Activated naive CD4-positive, alpha-beta T cell treated with Interleukin-2 at 50 U/mL for 16 hours (primary cell): Measurements from ENCODE around the gene ADAM19.

ENCODE experiments used
- DNase-seq: peaks from one replicate; pipeline ENCODE4 v3.0.0-alpha.2; 2020

Gene ADAM19

GRCh38 chr5:157540707-157541446 lies 34.7 kb downstream of the ADAM19 start:
- DNase-seq: peak; percentile 59

GRCh38 chr5:157540124-157540523 lies 35.5 kb downstream of the ADAM19 start:
- DNase-seq: no peak

- DNase-seq: no peak
Observed at GRCh38 chr5:157539503-157540022, 36.0 kb downstream of the ADAM19 start.

DNA sequence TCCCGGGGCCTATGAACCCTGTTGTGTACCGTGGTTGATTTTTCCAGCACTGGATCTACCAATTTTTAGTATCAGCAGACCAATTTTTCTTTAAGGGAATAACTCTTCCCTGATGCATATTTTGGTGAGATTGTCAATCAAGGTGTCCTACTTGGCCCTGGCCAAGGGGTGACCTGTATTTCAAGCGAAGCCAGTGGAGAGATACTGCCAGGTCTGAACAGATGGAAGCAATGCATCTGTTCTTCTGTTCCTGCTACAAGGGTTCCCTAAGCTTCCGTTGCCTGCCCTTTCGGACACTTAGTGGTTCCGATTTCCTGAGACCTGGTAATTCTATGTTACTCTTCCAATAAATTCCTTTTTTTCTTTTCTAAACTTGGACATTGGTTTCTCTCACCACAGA lies 37.3 kb downstream of the ADAM19 start:
- DNase-seq: no peak

GRCh38 chr5:157535042-157535865 lies 40.3 kb downstream of the ADAM19 start:
- no peak for DNase-seq

DNA sequence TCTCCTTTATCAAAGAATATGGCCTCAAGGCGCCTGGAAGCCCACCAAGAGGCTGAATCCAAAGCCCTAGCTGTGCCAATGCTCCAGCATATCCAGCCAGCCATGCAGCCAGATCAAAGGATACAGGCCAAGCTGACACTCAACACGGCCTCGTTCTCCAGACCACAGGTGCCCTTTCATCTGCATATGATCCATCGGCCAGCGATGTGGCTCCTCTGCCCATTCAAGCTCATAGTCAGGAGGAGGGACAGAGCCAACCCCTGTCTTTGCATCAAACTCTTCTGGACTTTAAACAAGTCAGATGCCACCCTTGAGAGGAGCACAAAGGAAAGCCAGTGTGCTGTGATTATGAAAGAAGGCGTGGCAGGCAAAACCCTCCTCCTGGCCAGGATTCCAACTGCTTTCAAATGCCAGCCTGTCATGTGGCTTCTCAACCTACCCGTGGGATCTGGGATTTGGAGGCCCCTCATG lies 42.5 kb downstream of the ADAM19 start:
- DNase-seq: no peak

DNA sequence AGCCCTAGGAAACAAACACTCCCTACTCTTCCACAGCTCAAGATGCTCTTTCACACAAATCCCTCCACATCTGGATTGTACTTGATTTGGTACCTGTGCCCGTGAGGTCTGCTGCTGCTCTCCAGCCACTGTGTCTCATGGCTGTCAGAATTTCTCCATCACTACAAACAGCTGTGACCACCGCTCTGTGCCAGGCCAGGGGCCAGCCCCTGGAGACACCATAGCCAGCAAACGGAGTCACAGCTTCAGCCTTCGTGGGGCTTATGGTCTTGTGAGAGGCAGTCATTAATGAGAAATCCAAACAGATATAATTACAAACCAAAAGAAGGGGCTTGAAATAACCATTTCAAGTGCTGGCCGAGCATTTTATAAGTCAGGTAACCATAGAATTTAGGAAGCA lies 43.6 kb downstream of the ADAM19 start:
- no peak for DNase-seq

- no peak for DNase-seq
Observed at GRCh38 chr5:157530226-157530972, 45.2 kb downstream of the ADAM19 start.

DNA sequence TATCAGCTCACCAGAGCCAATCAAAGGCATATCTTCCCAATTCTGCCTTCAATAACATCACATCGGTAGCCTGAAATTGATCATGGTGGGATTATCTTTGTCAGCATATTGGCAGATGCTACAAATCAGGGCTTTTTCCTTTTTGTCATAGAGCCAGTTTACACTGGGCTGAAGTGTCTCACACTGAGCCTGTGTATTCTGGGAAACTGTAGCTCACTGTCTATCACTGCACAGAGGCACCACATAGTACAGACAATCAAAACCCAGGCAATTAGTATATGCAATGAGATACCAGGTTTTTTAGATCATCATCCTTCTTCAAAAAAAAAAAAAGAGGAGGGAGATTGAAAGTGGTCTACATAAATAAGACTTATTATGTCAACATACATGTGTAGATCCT lies 46.6 kb downstream of the ADAM19 start:
- DNase-seq: no peak

GRCh38 chr5:157528036-157528632 lies 47.4 kb downstream of the ADAM19 start:
- no peak for DNase-seq

- DNase-seq: no peak
Observed at GRCh38 chr5:157524887-157525286, 50.7 kb downstream of the ADAM19 start.

GRCh38 chr5:157523976-157524375 lies 51.6 kb downstream of the ADAM19 start:
- DNase-seq: no peak

DNA sequence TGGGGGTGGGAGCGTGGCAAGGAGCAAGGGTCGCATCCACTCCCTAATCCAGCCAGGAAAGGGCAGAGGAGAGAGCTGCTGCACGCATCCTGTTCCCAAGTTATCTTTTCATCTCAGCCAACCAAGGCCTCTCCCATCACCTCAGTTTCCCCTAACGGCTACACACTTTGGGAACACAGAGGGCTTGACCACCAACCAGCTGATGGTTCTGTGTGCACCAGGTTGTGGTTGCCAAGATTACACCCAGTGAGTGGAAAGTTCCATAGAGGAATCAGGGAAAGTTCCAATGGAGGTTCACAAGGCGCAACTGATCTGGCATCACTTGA lies 53.9 kb downstream of the ADAM19 start:
- no peak for DNase-seq

- DNase-seq: no peak
Observed at GRCh38 chr5:157520911-157521703, 54.5 kb downstream of the ADAM19 start.

- no peak for DNase-seq
Observed at GRCh38 chr5:157519579-157520253, 55.9 kb downstream of the ADAM19 start.

DNA sequence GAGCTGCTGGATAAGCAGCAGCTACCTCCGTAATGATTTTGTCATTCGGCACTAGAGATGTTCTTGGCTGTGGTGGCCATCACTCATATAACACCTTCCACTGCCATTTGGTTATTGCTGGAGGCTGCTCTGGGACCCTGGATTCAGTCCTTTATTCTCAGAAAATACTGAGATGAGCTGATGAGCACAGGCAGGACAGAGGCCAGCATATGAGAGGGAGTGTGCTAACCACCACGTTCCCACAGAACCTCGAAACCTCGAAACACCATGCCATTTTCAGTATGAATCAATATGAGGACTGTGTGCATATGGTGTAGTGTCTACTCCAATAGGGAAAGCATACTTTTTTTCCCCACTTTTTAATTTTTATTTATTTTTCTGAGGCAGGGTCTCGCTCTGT lies 56.6 kb downstream of the ADAM19 start:
- DNase-seq: no peak

DNA sequence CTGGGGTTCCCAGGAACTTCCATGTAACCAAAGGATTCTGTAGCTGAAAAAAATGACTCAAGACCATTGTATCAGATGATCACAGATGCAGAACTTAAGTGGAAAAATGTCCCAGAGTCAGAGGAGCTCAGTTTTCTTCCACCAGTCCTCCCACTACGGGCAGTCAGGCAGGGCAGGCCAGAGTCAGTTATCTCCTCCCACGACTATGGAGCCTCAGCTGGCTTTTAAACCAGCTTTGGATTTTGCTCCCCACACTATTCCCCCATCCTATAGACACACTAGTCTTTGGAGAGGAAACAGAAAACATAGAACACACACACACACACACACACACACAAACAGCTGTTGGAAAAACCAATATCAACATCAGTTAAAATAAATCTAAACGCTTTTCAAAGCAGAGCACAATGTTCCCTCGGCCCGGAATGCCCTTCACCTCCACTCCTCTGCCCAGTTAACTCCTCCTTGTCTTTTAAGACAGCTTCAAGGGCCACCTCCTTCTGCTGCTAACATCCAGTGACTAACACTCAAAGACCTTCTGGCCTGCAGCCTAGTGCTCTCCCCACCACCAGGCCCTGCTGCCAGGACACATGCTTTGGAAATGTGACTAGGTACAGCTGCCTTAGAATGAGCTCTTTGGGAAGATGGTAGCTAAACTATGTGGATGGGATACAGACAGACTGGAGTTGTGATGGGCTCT lies 58.8 kb downstream of the ADAM19 start:
- DNase-seq: no peak

GRCh38 chr5:157516006-157516405 lies 59.6 kb downstream of the ADAM19 start:
- peak; percentile 22 for DNase-seq

- no peak for DNase-seq
Observed at GRCh38 chr5:157514974-157515373, 60.6 kb downstream of the ADAM19 start.

DNA sequence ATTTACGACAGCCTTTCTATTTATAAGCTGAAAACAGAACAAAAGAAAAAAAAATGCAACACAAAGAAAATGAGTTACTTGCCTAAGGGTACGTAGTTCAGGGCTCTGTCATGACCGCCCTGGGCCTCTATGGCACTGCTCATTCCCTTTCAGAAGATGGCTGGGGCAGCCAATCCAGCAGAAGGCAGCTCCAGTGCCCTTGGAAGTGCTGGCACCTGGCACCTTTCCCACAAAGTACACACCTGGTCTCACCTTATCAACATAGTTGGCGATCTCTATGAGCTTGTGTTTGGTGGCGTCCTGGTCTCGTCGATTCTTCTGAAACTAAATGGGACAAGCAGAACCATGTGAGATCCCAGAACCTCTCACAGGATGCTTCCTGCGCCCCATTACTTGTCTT lies 62.4 kb downstream of the ADAM19 start:
- DNase-seq: no peak
